ENCODE data around the gene LRRTM4. TPM values are rescaled to one million over a fixed set of nuclear protein-coding genes. Genes with fewer than 3 reads are reported as not detected.

LRRTM4 gene
- total and polyA plus RNA-seq, 2 of the 13 experiments (the other 11 are each of a cell fraction or from before 2014, with no cell fraction given), result 1.2 TPM

- TF ChIP-seq FOXA1 (IDR thresholded peaks at IDR 0.05) (no peak), FOXA1 (CRISPR knock-in tag; IDR thresholded peaks at IDR 0.05) (peak; percentile 55; the same call in 1 of the 2 replicates), EP300 (IDR thresholded peaks at IDR 0.05; ENCODE audit: low read depth in 2 of 2, low read length in 2 of 2) (peak in 1 of 2 experiments; percentile 57; a peak in 1 of 4 replicates), EP300 (CRISPR knock-in tag; IDR thresholded peaks at IDR 0.05; ENCODE audit: borderline replicate concordance) (no peak), SOX5 (CRISPR knock-in tag; IDR thresholded peaks at IDR 0.05; ENCODE audit: borderline replicate concordance) (peak; percentile 14; the same call in 1 of the 2 replicates), NR2F1 (CRISPR knock-in tag; IDR thresholded peaks at IDR 0.05) (peak; percentile 58 to 78; a peak in 3 of 4 replicates), TP53 (CRISPR knock-in tag; conservative IDR thresholded peaks at IDR 0.05) (no peak), ARID3A (IDR thresholded peaks at IDR 0.05; ENCODE audit: low read depth, low read length) (peak; percentile 78; the same call in 1 of the 2 replicates), FOXK1 (CRISPR knock-in tag; IDR thresholded peaks at IDR 0.05; ENCODE audit: borderline replicate concordance, low read depth) (peak; percentile 52; the same call in 1 of the 2 replicates), JUN (CRISPR knock-in tag; IDR thresholded peaks at IDR 0.05) (peak; percentile 53; the same call in 1 of the 2 replicates), NR2F6 (IDR thresholded peaks at IDR 0.05) (peak; percentile 49), NR2F6 (CRISPR knock-in tag; IDR thresholded peaks at IDR 0.05) (peak; percentile 58; the same call in 1 of the 2 replicates)
- TF ChIP-seq, protein P1, sequence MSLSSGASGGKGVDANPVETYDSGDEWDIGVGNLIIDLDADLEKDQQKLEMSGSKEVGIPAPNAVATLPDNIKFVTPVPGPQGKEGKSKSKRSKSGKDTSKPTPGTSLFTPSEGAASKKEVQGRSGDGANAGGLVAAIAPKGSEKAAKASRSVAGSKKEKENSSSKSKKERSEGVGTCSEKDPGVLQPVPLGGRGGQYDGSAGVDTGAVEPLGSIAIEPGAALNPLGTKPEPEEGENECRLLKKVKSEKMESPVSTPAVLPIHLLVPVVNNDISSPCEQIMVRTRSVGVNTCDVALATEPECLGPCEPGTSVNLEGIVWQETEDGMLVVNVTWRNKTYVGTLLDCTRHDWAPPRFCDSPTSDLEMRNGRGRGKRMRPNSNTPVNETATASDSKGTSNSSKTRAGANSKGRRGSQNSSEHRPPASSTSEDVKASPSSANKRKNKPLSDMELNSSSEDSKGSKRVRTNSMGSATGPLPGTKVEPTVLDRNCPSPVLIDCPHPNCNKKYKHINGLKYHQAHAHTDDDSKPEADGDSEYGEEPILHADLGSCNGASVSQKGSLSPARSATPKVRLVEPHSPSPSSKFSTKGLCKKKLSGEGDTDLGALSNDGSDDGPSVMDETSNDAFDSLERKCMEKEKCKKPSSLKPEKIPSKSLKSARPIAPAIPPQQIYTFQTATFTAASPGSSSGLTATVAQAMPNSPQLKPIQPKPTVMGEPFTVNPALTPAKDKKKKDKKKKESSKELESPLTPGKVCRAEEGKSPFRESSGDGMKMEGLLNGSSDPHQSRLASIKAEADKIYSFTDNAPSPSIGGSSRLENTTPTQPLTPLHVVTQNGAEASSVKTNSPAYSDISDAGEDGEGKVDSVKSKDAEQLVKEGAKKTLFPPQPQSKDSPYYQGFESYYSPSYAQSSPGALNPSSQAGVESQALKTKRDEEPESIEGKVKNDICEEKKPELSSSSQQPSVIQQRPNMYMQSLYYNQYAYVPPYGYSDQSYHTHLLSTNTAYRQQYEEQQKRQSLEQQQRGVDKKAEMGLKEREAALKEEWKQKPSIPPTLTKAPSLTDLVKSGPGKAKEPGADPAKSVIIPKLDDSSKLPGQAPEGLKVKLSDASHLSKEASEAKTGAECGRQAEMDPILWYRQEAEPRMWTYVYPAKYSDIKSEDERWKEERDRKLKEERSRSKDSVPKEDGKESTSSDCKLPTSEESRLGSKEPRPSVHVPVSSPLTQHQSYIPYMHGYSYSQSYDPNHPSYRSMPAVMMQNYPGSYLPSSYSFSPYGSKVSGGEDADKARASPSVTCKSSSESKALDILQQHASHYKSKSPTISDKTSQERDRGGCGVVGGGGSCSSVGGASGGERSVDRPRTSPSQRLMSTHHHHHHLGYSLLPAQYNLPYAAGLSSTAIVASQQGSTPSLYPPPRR (CRISPR knock-in tag; IDR thresholded peaks at IDR 0.05; ENCODE audit: borderline replicate concordance), result no peak
Observed at GRCh38 chr2:77566582-77566981, 44.4 kb upstream of the LRRTM4 start (continued).
